Measurements from ENCODE around the gene SYNE2.

The SYNE2 gene

GRCh38 chr14:63878052-63878451 is 25.2 kb downstream of the SYNE2 start:
- Histone ChIP-seq H3K27me3 (peaks cover 6% of the 10 kb centered on the region), H3K27ac (no peak overlapping the region), H3K9me3 (no peaks in the 10 kb centered on the region), H3K36me3 (no peaks in the 10 kb centered on the region), H3K4me1 (ENCODE audit: control insufficient read depth in 1 of 2, insufficient read depth in 1 of 2, low read depth in 1 of 2, low read length in 1 of 2) (peaks cover 8 to 16% of the 10 kb centered on the region in 2 experiments), H3K4me3 (ENCODE audit: low read depth in 1 of 2, low read length in 1 of 2) (no peak overlapping the region)
- TF ChIP-seq, protein P1, sequence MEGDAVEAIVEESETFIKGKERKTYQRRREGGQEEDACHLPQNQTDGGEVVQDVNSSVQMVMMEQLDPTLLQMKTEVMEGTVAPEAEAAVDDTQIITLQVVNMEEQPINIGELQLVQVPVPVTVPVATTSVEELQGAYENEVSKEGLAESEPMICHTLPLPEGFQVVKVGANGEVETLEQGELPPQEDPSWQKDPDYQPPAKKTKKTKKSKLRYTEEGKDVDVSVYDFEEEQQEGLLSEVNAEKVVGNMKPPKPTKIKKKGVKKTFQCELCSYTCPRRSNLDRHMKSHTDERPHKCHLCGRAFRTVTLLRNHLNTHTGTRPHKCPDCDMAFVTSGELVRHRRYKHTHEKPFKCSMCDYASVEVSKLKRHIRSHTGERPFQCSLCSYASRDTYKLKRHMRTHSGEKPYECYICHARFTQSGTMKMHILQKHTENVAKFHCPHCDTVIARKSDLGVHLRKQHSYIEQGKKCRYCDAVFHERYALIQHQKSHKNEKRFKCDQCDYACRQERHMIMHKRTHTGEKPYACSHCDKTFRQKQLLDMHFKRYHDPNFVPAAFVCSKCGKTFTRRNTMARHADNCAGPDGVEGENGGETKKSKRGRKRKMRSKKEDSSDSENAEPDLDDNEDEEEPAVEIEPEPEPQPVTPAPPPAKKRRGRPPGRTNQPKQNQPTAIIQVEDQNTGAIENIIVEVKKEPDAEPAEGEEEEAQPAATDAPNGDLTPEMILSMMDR (IDR thresholded peaks at IDR 0.05) = no peak

GRCh38 chr14:63878792-63879191 is 26.0 kb downstream of the SYNE2 start:
- no peaks in the 10 kb centered on the region for H3K36me3 ChIP-seq
- no peaks in the 10 kb centered on the region for H3K9me3 ChIP-seq
- TF ChIP-seq, protein P1 (IDR thresholded peaks at IDR 0.05) = no peak
- H3K4me1 ChIP-seq (ENCODE audit: control insufficient read depth in 1 of 2, insufficient read depth in 1 of 2, low read depth in 1 of 2, low read length in 1 of 2) = peaks cover 8 to 16% of the 10 kb centered on the region in 2 experiments
- H3K4me3 ChIP-seq (ENCODE audit: low read depth in 1 of 2, low read length in 1 of 2) = no peak overlapping the region
- no peak overlapping the region for H3K27ac ChIP-seq
- H3K27me3 ChIP-seq = peaks cover 5% of the 10 kb centered on the region

- H3K4me1 ChIP-seq (ENCODE audit: control insufficient read depth in 1 of 2, insufficient read depth in 1 of 2, low read depth in 1 of 2, low read length in 1 of 2) = peaks cover 8 to 11% of the 10 kb centered on the region in 2 experiments
- H3K36me3 ChIP-seq = no peaks in the 10 kb centered on the region
- TF ChIP-seq, protein P1 (IDR thresholded peaks at IDR 0.05) = no peak
- no peaks in the 10 kb centered on the region for H3K9me3 ChIP-seq
- H3K4me3 ChIP-seq (ENCODE audit: low read depth in 1 of 2, low read length in 1 of 2) = no peak overlapping the region
- H3K27me3 ChIP-seq = no peaks in the 10 kb centered on the region
- H3K27ac ChIP-seq = no peak overlapping the region
Measured at GRCh38 chr14:63881926-63882325, 29.1 kb downstream of the SYNE2 start.

DNA sequence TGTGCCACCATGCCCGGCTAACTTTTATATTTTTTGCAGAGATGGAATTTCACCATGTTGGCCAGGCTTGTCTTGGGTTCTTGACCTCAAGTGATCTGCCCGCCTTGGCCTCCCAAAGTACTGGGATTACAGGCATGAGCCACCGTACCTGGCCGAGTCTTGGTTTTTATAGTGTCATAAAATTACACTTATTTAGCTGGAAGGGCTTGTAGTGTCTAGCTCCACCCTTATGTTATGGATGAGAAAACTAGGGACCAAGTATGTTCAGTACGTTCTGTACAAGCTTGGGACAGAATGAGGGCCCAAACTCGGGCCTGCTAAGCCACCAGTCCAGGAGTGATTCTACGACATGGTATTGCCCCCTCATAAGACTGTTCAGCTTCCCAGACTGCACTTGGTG is 35.1 kb downstream of the SYNE2 start:
- Histone ChIP-seq H3K27me3 (peaks cover 29% of the 10 kb centered on the region), H3K4me3 (ENCODE audit: low read depth in 1 of 2, low read length in 1 of 2) (no peak overlapping the region), H3K27ac (no peak overlapping the region), H3K9me3 (no peaks in the 10 kb centered on the region), H3K36me3 (no peaks in the 10 kb centered on the region), H3K4me1 (ENCODE audit: control insufficient read depth in 1 of 2, insufficient read depth in 1 of 2, low read depth in 1 of 2, low read length in 1 of 2) (no peaks in the 10 kb centered on the region)
- TF ChIP-seq, protein P1 (IDR thresholded peaks at IDR 0.05) = no peak

DNA sequence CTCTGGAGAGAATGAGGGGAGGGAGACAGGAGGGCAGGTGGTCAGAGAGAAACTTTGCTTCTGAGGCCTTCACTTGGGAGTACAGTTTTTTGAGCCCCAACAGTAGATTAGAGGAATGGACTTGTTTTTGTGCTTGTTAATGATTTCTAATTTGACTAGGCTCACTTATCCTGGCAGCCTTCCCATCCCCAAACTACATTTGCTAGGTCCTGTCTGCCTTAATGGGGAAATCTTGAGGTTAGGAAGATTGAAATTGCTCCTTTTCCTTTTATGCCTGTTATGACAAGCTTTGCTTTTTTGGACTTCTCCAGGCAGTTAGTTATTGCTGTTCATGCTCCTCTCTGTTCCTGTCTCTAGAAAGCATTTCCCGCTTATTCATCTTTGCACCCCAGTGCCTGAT is 37.7 kb downstream of the SYNE2 start:
- TF ChIP-seq, protein P1 (IDR thresholded peaks at IDR 0.05) = no peak
- H3K4me3 ChIP-seq (ENCODE audit: low read depth in 1 of 2, low read length in 1 of 2) = no peak overlapping the region
- H3K4me1 ChIP-seq (ENCODE audit: control insufficient read depth in 1 of 2, insufficient read depth in 1 of 2, low read depth in 1 of 2, low read length in 1 of 2) = no peaks in the 10 kb centered on the region
- no peaks in the 10 kb centered on the region for H3K36me3 ChIP-seq
- H3K27me3 ChIP-seq = peaks cover 53% of the 10 kb centered on the region
- no peak overlapping the region for H3K27ac ChIP-seq
- H3K9me3 ChIP-seq = no peaks in the 10 kb centered on the region
